Fibroblast of skin of back (primary cell): Measurements from ENCODE around the gene DST.
A peak's percentile ranks its signal among the peaks of the same experiment; 100 is the strongest.

ENCODE experiments used
- DNase-seq: peaks from one replicate; pipeline ENCODE4 v3.0.0-alpha.2; 2013

Gene DST

GRCh38 chr6:56620229-56620868, 22.3 kb downstream of the DST start:
- DNase-seq: no peak

GRCh38 chr6:56618050-56618449, 24.6 kb downstream of the DST start:
- DNase-seq: no peak

GRCh38 chr6:56616967-56617366, 25.7 kb downstream of the DST start:
- no peak for DNase-seq

- DNase-seq: no peak
These were observed 29.3 kb downstream of the DST start for GRCh38 chr6:56613247-56613851.

DNA sequence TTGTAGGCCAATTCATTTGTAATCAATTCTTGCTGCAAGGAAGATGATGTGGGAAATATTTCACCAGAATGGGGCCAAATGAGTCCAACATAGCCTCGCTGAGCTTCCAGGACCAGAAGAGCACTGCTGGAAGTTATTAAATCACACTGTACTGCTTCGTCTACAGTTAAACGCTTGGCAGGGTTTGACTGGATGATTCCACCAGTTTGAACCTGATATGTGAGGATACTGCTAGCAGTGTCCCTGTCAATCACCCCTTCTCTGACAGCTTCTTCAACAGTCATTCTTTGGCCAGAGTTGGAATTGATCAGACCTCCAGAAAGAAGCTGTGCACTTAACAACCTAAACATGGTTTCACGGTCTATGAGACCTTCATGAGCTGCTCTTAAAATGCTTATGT, 34.4 kb downstream of the DST start:
- DNase-seq: no peak

DNA sequence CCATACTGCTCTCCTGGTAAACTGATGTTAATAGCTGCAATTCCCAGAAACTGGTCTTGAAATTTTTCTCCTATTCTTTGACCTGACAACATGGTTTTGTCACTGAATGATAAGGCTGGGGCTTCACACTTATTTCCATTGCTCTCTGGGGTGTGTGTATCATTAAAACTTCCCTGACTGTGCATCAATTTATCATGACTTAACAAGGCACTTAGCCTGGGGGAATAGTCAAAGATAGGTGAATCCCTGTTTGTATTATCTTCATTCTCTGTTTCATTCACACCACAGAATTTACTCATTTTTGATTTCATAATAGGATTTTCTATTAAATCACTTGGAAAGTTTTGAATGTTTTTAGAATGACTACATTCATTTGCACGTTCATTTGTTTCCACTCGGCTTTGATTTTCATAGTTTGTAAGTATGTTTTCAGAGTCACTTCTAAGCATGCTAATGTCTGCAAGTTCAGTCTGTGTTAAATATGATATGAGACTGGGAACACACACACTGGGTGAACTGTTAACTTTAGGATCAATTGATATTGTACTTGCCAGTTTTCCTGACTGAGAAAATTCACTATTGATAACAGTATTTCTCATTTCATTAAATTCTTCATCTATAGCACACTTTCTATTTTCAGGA, 35.5 kb downstream of the DST start:
- DNase-seq: no peak

DNA sequence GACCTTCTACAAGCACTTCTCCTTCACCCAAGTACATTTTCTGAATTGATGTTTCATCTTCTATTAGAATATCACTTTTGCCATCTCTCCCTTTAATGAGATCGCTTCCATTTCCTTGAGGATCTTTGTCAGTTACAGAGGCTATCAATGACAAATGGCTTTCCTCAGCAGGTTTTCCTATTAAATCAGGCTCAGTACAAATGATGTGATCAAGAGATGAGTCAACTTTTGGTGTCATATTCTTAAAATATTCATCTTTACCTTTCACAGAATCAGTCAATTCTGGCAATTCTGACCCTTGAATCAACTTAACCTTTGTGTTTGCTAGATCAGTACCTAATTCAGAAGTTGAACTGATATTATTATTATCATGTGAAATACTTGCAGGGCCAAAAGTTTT, 37.3 kb downstream of the DST start:
- DNase-seq: no peak

- no peak for DNase-seq
These were observed 38.5 kb downstream of the DST start for GRCh38 chr6:56604186-56604585.

- DNase-seq: no peak
These were observed 41.3 kb downstream of the DST start for GRCh38 chr6:56601390-56601789.

DNA sequence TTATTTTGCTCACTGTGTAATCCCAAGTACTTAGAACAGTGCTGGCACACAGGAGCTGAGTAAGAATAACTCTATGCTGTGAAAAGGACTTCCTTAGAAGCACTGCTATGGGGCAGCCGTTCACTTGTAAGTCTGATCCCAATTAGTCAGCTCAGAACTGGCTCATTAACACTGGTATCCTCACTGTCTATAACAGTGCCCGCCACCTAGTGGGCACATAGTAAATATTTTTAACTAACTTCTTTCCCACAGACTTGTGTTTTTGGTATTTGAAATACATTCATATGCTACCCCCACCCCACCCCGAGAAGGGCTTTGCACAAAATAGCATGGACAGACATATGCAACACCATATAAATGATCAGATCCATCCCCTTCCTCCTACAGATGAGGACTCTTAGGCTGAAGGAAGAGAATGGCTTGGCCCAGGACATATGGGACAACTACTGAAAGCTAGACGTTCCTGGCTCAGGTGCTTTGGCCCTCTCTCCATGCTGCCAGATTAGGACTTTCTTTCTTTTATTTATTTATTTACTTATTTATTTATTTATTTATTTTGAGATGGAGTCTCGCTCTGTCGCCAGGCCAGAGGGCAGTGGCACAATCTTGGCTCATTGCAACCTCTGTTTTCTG, 47.1 kb downstream of the DST start:
- peak; percentile 41 for DNase-seq

DNA sequence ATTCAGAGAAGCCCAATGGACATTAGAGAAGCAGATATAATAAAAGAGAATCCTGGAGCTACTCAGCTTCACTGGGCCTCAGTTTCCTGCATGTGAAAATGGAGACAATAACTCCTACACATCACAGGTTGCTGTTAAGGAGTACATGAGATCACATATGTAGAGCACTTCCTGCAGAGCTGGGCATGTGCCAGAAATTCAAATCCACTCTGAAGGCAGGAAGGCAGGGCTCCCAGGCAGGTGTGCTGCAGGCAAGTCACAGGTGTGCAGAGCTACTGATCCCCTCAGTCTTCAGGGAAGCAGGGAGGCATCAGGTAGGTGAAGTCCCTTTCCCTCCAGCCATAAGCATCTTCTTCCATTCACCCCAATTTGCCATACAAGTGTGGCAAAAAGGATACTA, 48.0 kb downstream of the DST start:
- DNase-seq: no peak

DNA sequence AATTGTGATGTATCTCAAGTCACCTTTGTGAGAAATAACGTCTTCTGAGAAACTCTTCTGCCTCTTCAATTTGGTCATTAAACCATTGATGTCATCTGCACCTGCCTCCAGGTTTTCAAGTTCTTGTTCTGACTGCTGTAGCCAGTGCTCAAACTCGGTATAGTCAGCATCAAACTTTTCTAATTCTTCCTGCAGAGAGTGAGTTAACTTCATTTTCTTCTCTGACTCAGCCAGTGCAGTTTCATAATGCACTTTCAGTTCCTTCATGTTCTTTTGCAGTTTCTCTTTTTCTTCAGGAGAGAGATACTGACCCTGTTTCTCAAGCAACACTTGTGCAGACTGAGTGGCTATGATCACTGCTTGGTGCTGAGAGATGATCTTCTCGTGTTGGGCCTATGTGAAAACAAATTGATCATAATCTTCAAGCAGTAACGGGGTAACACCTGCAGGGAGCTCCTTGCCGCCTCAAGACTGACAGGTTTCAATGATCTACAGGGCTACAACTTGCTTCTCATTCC, 48.8 kb downstream of the DST start:
- DNase-seq: no peak

- DNase-seq: no peak
These were observed 60.5 kb downstream of the DST start for GRCh38 chr6:56582236-56582635.

- no peak for DNase-seq
These were observed 61.3 kb downstream of the DST start for GRCh38 chr6:56581296-56581925.

- DNase-seq: no peak
These were observed 62.4 kb downstream of the DST start for GRCh38 chr6:56580271-56580670.

- DNase-seq: no peak
These were observed 63.4 kb downstream of the DST start for GRCh38 chr6:56579155-56579851.

DNA sequence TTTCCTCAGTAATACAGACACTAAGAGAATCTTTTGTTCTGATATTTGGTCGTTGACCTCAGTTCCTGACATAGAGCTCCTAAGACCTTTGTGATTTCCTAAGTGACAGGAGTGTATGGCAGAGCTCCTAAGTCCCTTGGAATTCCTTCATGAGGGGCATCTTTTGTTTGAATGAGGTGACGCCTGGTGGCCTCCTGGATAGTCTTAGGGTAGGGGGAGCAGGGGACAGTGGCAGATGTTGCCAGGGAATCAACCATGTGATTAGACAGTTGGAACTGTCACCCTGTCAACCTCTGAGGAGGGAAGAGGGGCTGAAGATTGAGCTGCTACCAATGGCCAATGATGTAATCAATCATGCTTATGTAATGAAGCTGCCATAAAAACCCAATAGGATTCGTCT, 67.0 kb downstream of the DST start:
- no peak for DNase-seq

DNA sequence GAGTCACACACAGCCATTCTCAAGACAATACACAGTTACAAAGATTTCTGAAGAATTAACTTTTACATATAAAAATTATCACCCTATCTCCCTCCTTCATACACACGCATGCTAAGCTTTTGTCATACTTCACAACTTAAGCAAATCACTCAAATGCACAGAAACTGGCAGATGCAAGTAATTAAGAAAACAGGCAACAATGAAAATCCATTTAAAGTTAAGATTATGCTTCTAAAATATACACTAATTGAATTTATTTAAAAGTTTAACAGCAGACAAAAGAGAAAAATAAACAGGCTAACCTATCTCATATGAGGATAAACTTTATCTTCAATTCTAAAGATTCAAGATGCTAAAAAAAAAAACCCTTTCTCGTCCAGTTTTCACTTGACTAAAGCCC, 68.4 kb downstream of the DST start:
- DNase-seq: no peak

DNA sequence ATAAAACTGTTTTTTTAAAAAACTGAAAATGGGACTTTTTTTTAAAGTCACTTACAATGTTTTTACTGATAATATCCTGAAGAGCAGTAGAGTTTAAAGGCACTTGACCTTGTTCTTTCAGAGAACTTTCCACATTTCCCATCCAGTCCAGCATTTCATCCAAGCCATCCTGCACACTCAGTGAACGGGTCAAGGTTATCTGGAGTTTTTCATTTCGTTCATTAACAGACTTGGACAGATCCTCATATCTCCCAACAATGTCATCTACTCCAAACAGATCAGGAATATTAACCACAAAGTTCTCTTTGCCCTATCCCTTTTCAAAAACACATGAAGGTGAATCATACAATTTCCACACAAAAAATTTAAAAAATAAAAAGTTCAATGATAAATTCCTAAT, 69.1 kb downstream of the DST start:
- DNase-seq: no peak

- DNase-seq: no peak
These were observed 69.8 kb downstream of the DST start for GRCh38 chr6:56572788-56573471.

DNA sequence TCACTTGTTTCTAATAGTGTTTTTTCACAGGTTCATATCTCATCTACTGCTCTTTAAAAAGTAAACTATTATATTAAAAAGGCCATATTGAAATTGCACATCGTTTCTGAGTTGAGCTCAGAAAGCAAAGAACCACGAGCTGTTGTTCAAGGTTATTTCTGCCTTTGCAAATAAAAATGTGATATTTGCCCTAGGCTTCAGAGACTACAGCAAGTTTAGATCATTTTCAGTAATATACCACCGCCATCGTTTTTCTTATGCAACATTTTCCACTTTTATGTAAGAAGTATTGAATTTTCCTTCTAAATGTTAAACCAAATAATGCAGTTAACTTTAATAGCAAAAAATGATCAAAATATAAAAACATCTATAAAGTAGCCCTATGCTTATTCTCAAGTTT, 71.1 kb downstream of the DST start:
- no peak for DNase-seq
